Vagina (tissue), 2 donors: ENCODE data around the gene PAX7. TPM values are rescaled to one million over a fixed set of nuclear protein-coding genes. Genes with fewer than 3 reads are reported as not detected.

ENCODE experiments used
- DNase-seq, 2 donors: peaks; one replicate each; pipeline ENCODE4 v3.0.0-alpha.2; 2017; ENCODE audit errors: extremely low spot score in 2 of 2
- H3K27ac ChIP-seq: fragments of 200-600 bp; sonication (generic); one replicate; pipeline ENCODE4 v1.5.1; 2019
- H3K27me3 ChIP-seq: fragments of 200-600 bp; sonication (generic); one replicate; pipeline ENCODE4 v1.5.1; 2019
- H3K36me3 ChIP-seq, 2 donors: fragments of 200-600 bp; sonication (generic); one replicate each; pipeline ENCODE4 v1.5.1; 2017 to 2019
- H3K4me1 ChIP-seq: fragments of 200-600 bp; sonication (generic); one replicate; pipeline ENCODE4 v1.5.1; 2019
- H3K4me3 ChIP-seq, 2 donors: fragments of 200-600 bp; sonication (generic); 1 replicate in 1 of 2; 2 replicates in 1 of 2; pipeline ENCODE4 v1.5.1; 2016 to 2019
- H3K9me3 ChIP-seq: fragments of 200-600 bp; sonication (generic); one replicate; pipeline ENCODE4 v1.5.1; 2019
- CTCF ChIP-seq, 3 experiments: fragments of 450-650 bp in 2 of 3; fragments of 200-600 bp in 1 of 3; sonication (generic) in 1 of 3; IDR thresholded peaks; one replicate each; pipeline ENCODE4 v1.5.1; 2017 to 2019; ENCODE audit warnings: antibody characterized with exemption in 3 of 3, mild to moderate bottlenecking in 2 of 3, moderate library complexity in 2 of 3
- POLR2A ChIP-seq, 2 donors: fragments of 450-650 bp; IDR thresholded peaks; one replicate each; pipeline ENCODE4 v1.6.1; 2017; ENCODE audit warnings: antibody characterized with exemption in 2 of 2, mild to moderate bottlenecking in 2 of 2, moderate library complexity in 2 of 2
- POLR2AphosphoS5 ChIP-seq, 2 donors: sonication (generic); formaldehyde crosslinking; IDR thresholded peaks; one replicate each; pipeline ENCODE4 v1.9.0; 2017; ENCODE audit warnings: antibody characterized with exemption in 2 of 2, mild to moderate bottlenecking in 2 of 2, low read depth in 1 of 2; ENCODE audit not compliant: insufficient read depth in 1 of 2
- intact Hi-C: fragments of 100-400 bp; cut with DNase I; formaldehyde crosslinking; loops from one replicate; pipeline ENCODE4 v1.15.1; 2023
- total RNA-seq: library from RNA; depleted of rRNA; stranded (reverse); fragments of >200 nt; gene quantifications from one replicate; pipeline ENCODE4 v1.2.3, GENCODE V29; 2016

PAX7 gene
- total RNA-seq, 1 donor from 2014 or later, result not detected

GRCh38 chr1:18751425-18751824 lies 120.8 kb downstream of the PAX7 start:
- Histone ChIP-seq H3K36me3 (no peaks in the 10 kb centered on the region), H3K4me3 (no peak overlapping the region), H3K27ac (no peak overlapping the region), H3K4me1 (no peaks in the 10 kb centered on the region), H3K9me3 (no peaks in the 10 kb centered on the region), H3K27me3 (no peaks in the 10 kb centered on the region)
- no peak for DNase-seq
- intact Hi-C loops, result no loop called here
- TF ChIP-seq POLR2A (IDR thresholded peaks at IDR 0.05) (no peak), CTCF (IDR thresholded peaks at IDR 0.05) (no peak), POLR2AphosphoS5 (IDR thresholded peaks at IDR 0.05; ENCODE audit: insufficient read depth in 1 of 2, low read depth in 1 of 2) (no peak)

- Histone ChIP-seq H3K4me1 (no peaks in the 10 kb centered on the region), H3K36me3 (no peaks in the 10 kb centered on the region), H3K4me3 (no peak overlapping the region), H3K9me3 (no peaks in the 10 kb centered on the region), H3K27ac (no peak overlapping the region), H3K27me3 (no peaks in the 10 kb centered on the region)
- TF ChIP-seq CTCF (IDR thresholded peaks at IDR 0.05), result no peak
- intact Hi-C loops, result no loop called here
- no peak for DNase-seq
Observed at GRCh38 chr1:18752409-18752808, 121.8 kb downstream of the PAX7 start.

- no peak for DNase-seq
- H3K27me3 ChIP-seq, result no peaks in the 10 kb centered on the region
- no peaks in the 10 kb centered on the region for H3K4me1 ChIP-seq
- no peaks in the 10 kb centered on the region for H3K36me3 ChIP-seq
- H3K4me3 ChIP-seq, result no peak overlapping the region
- no peak overlapping the region for H3K27ac ChIP-seq
- no peak for TF ChIP-seq POLR2A (IDR thresholded peaks at IDR 0.05)
- no peak for TF ChIP-seq CTCF (IDR thresholded peaks at IDR 0.05)
- TF ChIP-seq POLR2AphosphoS5 (IDR thresholded peaks at IDR 0.05; ENCODE audit: insufficient read depth in 1 of 2, low read depth in 1 of 2), result no peak
- intact Hi-C loops, result no loop called here
- no peaks in the 10 kb centered on the region for H3K9me3 ChIP-seq
Observed at GRCh38 chr1:18760156-18760555, 129.5 kb downstream of the PAX7 start.

GRCh38 chr1:18761948-18762840 lies 131.5 kb downstream of the PAX7 start:
- no peak for DNase-seq
- Histone ChIP-seq H3K9me3 (no peaks in the 10 kb centered on the region), H3K27me3 (no peaks in the 10 kb centered on the region), H3K4me3 (no peak overlapping the region), H3K27ac (no peak overlapping the region), H3K36me3 (no peaks in the 10 kb centered on the region), H3K4me1 (no peaks in the 10 kb centered on the region)
- TF ChIP-seq POLR2AphosphoS5 (IDR thresholded peaks at IDR 0.05; ENCODE audit: insufficient read depth in 1 of 2, low read depth in 1 of 2) (no peak), POLR2A (IDR thresholded peaks at IDR 0.05) (no peak), CTCF (IDR thresholded peaks at IDR 0.05) (no peak)
- intact Hi-C loops, result no loop called here

- DNase-seq, result no peak
- intact Hi-C loops, result no loop called here
- TF ChIP-seq POLR2A (IDR thresholded peaks at IDR 0.05) (no peak), POLR2AphosphoS5 (IDR thresholded peaks at IDR 0.05; ENCODE audit: insufficient read depth in 1 of 2, low read depth in 1 of 2) (no peak), CTCF (IDR thresholded peaks at IDR 0.05) (no peak)
Observed at GRCh38 chr1:18764362-18764761, 133.7 kb downstream of the PAX7 start.

More at GRCh38 chr1:18764362-18764761, 133.7 kb downstream of the PAX7 start:
- Histone ChIP-seq H3K27ac (no peak overlapping the region), H3K4me3 (no peak overlapping the region), H3K27me3 (no peaks in the 10 kb centered on the region), H3K9me3 (no peaks in the 10 kb centered on the region), H3K36me3 (no peaks in the 10 kb centered on the region), H3K4me1 (no peaks in the 10 kb centered on the region)
